Breast epithelium (tissue), 4 donors: ENCODE measurements around the gene CRACDL. TPM values are rescaled to one million over a fixed set of nuclear protein-coding genes. Genes with fewer than 3 reads are reported as not detected.

Experiments
- DNase-seq, 2 donors: peaks; one replicate each; pipeline ENCODE4 v3.0.0-alpha.2; 2019; ENCODE audit warnings: low spot score in 2 of 2
- H3K27ac ChIP-seq, 2 donors: fragments of 200-600 bp; sonication (generic) in 1 of 2; one replicate each; pipeline ENCODE4 v1.5.1; 2016 to 2019; ENCODE audit warnings: mild to moderate bottlenecking in 1 of 2
- H3K27me3 ChIP-seq, 2 donors: fragments of 200-600 bp; sonication (generic) in 1 of 2; one replicate each; pipeline versions ENCODE4 v1.5.1 to v1.6.0; 2017 to 2019; ENCODE audit warnings: control low read depth in 1 of 2, mild to moderate bottlenecking in 1 of 2
- H3K36me3 ChIP-seq: fragments of 200-600 bp; one replicate; pipeline ENCODE4 v1.5.1; 2019
- H3K4me1 ChIP-seq, 2 donors: fragments of 200-600 bp; sonication (generic); one replicate each; pipeline ENCODE4 v1.5.1; 2016 to 2019; ENCODE audit warnings: control low read depth in 1 of 2
- H3K4me3 ChIP-seq, 3 donors: fragments of 200-600 bp; sonication (generic); 1 replicate in 2 of 3; 2 replicates in 1 of 3; pipeline ENCODE4 v1.5.1; 2016 to 2019; ENCODE audit warnings: mild to moderate bottlenecking in 3 of 3, moderate library complexity in 2 of 3
- H3K9me3 ChIP-seq, 2 donors: fragments of 200-600 bp; sonication (generic) in 1 of 2; one replicate each; pipeline ENCODE4 v1.5.1; 2016 to 2019; ENCODE audit warnings: control low read depth in 1 of 2
- CTCF ChIP-seq, 3 donors: fragments of 450-650 bp; IDR thresholded peaks; one replicate each; pipeline ENCODE4 v1.5.1; 2016 to 2017; ENCODE audit warnings: antibody characterized with exemption in 3 of 3, mild to moderate bottlenecking in 3 of 3, moderate library complexity in 3 of 3
- POLR2A ChIP-seq: fragments of 450-650 bp; IDR thresholded peaks from one replicate; pipeline ENCODE4 v1.6.1; 2016; ENCODE audit warnings: antibody characterized with exemption, mild to moderate bottlenecking, moderate library complexity
- POLR2AphosphoS5 ChIP-seq, 3 donors: sonication (generic); formaldehyde crosslinking; IDR thresholded peaks; one replicate each; pipeline ENCODE4 v1.6.1; 2017; ENCODE audit warnings: antibody characterized with exemption in 3 of 3
- intact Hi-C: fragments of 100-400 bp; cut with DNase I; formaldehyde crosslinking; loops from one replicate; pipeline ENCODE4 v1.15.1; 2023; ENCODE audit warnings: low total_unique reads
- total RNA-seq, 3 donors: library from RNA; depleted of rRNA; stranded (reverse); fragments of >200 nt; gene quantifications; one replicate each; pipeline ENCODE4 v1.1.0, GENCODE V29; 2016

Gene CRACDL, protein sequence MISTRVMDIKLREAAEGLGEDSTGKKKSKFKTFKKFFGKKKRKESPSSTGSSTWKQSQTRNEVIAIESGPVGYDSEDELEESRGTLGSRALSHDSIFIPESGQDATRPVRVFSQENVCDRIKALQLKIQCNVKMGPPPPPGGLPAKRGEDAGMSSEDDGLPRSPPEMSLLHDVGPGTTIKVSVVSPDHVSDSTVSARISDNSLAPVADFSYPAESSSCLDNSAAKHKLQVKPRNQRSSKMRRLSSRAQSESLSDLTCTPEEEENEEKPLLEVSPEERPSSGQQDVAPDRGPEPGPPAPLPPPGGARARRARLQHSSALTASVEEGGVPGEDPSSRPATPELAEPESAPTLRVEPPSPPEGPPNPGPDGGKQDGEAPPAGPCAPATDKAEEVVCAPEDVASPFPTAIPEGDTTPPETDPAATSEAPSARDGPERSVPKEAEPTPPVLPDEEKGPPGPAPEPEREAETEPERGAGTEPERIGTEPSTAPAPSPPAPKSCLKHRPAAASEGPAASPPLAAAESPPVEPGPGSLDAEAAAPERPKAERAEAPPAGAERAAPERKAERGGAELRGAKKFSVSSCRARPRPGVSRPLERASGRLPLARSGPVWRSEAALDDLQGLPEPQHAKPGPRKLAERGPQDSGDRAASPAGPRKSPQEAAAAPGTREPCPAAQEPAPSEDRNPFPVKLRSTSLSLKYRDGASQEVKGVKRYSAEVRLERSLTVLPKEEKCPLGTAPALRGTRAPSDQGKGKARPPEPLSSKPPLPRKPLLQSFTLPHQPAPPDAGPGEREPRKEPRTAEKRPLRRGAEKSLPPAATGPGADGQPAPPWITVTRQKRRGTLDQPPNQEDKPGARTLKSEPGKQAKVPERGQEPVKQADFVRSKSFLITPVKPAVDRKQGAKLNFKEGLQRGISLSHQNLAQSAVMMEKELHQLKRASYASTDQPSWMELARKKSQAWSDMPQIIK
- 10 to 100 TPM in 2 of 3 donors, under 1 TPM in 1; 0.96 to 12.1 (median 10.8) TPM for total RNA-seq

DNA sequence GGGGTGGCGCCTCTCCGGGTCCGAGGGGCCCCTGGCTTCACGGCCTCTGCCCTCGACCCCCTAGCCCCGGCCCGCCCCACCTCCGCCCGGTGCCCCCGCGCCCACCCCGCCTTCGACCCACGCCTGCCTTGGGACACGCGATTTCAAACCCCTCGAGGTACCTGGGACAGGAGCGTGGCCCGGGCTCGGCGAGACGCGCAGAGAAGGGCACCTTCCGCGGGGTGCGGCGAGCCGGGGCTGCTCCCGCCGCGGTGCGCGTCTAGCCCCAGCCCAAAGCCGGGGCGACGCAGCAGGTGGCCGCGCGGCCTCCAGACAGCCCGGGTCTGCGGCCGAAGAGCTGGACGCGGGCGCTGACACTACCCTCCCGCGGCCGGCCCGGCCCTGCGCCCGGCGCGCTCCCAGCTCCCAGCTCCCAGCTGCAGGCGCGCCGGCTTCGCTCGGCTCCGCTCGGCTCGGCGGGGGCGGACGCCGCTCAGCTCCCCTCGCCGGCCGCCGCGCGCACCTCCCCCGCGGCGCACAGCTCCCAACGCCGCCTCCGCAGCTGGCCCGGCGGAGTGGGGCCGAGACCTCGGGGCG is at the start of gene CRACDL:
Gene CRACDL, minus strand, starts transcription at position 449 of the 576 bp plus-strand sequence. CDS start 89,425 bp downstream, outside the sequence.
- peak within 1 kb of the TSS in 1 of 2 donors; percentile 42 for H3K27ac ChIP-seq
- DNase-seq, result no peak
- no peaks in the 10 kb centered on the region for H3K9me3 ChIP-seq
- intact Hi-C loops, result no loop called here
- peak within 1 kb of the TSS; percentile 32 to 83 (median 65) for H3K4me3 ChIP-seq
- TF ChIP-seq POLR2AphosphoS5 (IDR thresholded peaks at IDR 0.05), result no peak
- no peak for TF ChIP-seq POLR2A
- no peak for TF ChIP-seq CTCF (IDR thresholded peaks at IDR 0.05)
- no peaks in the 10 kb centered on the region for H3K36me3 ChIP-seq
- no peaks in the 10 kb centered on the region for H3K27me3 ChIP-seq
- peaks cover 0 to 5% of the 10 kb centered on the region in 2 donors for H3K4me1 ChIP-seq

- Histone ChIP-seq H3K4me1 (no peaks in the 10 kb centered on the region), H3K36me3 (no peaks in the 10 kb centered on the region), H3K27me3 (no peaks in the 10 kb centered on the region), H3K27ac (no peak overlapping the region), H3K9me3 (peaks cover 5 to 10% of the 10 kb centered on the region in 2 donors), H3K4me3 (no peak overlapping the region)
- no peak for DNase-seq
- no peak for TF ChIP-seq POLR2A
- TF ChIP-seq POLR2AphosphoS5 (IDR thresholded peaks at IDR 0.05), result no peak
- no peak for TF ChIP-seq CTCF (IDR thresholded peaks at IDR 0.05)
- intact Hi-C loops, result no loop called here
These were observed 39.6 kb upstream of the CRACDL start for GRCh38 chr2:98975611-98976010.

GRCh38 chr2:98972582-98973167 is 36.6 kb upstream of the CRACDL start:
- no peak for DNase-seq
- H3K4me3 ChIP-seq, result no peak overlapping the region
- no peaks in the 10 kb centered on the region for H3K36me3 ChIP-seq
- TF ChIP-seq POLR2A, result no peak
- no peak for TF ChIP-seq CTCF (IDR thresholded peaks at IDR 0.05)
- TF ChIP-seq POLR2AphosphoS5 (IDR thresholded peaks at IDR 0.05), result no peak
- no peaks in the 10 kb centered on the region for H3K27me3 ChIP-seq
- no peak overlapping the region for H3K27ac ChIP-seq
- H3K4me1 ChIP-seq, result no peaks in the 10 kb centered on the region
- peaks cover under 1 to 20% of the 10 kb centered on the region in 2 donors for H3K9me3 ChIP-seq
- intact Hi-C loops, result no loop called here

DNA sequence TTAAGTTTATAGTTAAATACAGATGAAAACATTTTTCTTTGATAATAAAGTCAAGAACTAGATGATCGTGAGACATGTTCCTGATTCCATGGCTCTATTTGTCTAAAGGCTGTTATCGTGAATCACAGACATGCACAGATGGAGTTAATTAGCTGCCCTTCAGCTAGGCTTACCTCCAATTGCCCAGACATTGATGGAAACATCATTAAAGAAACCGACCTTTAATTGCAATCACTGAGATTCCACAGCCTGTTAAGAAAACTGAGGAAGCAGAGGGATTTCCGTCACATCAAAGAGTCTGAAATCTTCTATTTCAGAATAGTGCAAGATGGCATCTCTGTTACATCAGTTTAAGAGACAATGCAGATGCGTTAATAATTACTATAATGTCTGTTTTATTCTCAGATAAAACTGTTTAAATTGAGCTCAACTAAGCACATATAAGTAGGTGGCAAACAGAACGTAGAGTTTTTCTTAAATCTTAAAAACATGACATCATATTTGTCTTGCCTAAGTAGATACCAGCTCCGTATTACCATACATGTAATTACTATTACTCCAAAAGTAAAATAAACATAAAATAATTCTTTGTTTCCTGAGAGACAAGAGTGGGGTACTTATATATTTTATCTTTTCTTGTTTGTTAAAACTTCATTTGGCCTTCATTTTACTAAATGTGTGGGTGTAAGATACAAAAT is 23.9 kb upstream of the CRACDL start:
- intact Hi-C loops, result no loop called here
- Histone ChIP-seq H3K4me3 (no peak overlapping the region), H3K36me3 (no peaks in the 10 kb centered on the region), H3K9me3 (peaks cover 0 to 6% of the 10 kb centered on the region in 2 donors), H3K27ac (no peak overlapping the region), H3K27me3 (no peaks in the 10 kb centered on the region), H3K4me1 (no peaks in the 10 kb centered on the region)
- no peak for TF ChIP-seq CTCF (IDR thresholded peaks at IDR 0.05)
- TF ChIP-seq POLR2A, result no peak
- TF ChIP-seq POLR2AphosphoS5 (IDR thresholded peaks at IDR 0.05), result no peak
- DNase-seq, result no peak
